ENCODE data around the gene HYAL3. TPM values are rescaled to one million over a fixed set of nuclear protein-coding genes. Genes with fewer than 3 reads are reported as not detected.

Gene HYAL3
- total and polyA plus RNA-seq, 2 of the 13 experiments (the other 11 are each of a cell fraction or from before 2014, with no cell fraction given), result 5.5 to 10.4 TPM

GRCh38 chr3:50323092-50323600 lies 23.9 kb upstream of the HYAL3 start (continued):
- TF ChIP-seq, protein P1, sequence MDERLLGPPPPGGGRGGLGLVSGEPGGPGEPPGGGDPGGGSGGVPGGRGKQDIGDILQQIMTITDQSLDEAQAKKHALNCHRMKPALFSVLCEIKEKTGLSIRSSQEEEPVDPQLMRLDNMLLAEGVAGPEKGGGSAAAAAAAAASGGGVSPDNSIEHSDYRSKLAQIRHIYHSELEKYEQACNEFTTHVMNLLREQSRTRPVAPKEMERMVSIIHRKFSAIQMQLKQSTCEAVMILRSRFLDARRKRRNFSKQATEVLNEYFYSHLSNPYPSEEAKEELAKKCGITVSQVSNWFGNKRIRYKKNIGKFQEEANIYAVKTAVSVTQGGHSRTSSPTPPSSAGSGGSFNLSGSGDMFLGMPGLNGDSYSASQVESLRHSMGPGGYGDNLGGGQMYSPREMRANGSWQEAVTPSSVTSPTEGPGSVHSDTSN (CRISPR knock-in tag; IDR thresholded peaks at IDR 0.05), result no peak
- TF ChIP-seq IKZF4 (CRISPR knock-in tag; IDR thresholded peaks at IDR 0.05; ENCODE audit: borderline replicate concordance, low read depth, not compliant biosample characterization), result no peak
- no peak for TF ChIP-seq ARID4A (CRISPR knock-in tag; IDR thresholded peaks at IDR 0.05; ENCODE audit: borderline replicate concordance)
- TF ChIP-seq, protein P2, sequence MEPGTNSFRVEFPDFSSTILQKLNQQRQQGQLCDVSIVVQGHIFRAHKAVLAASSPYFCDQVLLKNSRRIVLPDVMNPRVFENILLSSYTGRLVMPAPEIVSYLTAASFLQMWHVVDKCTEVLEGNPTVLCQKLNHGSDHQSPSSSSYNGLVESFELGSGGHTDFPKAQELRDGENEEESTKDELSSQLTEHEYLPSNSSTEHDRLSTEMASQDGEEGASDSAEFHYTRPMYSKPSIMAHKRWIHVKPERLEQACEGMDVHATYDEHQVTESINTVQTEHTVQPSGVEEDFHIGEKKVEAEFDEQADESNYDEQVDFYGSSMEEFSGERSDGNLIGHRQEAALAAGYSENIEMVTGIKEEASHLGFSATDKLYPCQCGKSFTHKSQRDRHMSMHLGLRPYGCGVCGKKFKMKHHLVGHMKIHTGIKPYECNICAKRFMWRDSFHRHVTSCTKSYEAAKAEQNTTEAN (CRISPR knock-in tag; conservative IDR thresholded peaks at IDR 0.05), result no peak
- 0 out of 2 replicates have a peak, but pooled peaks have one; percentile 18 for TF ChIP-seq ARNTL (CRISPR knock-in tag; IDR thresholded peaks at IDR 0.05)
- TF ChIP-seq ZNF263 (CRISPR knock-in tag; IDR thresholded peaks at IDR 0.05), result peak; percentile 48; the same call in 1 of the 2 replicates
